Fibroblast of the aortic adventitia (primary cell): ENCODE data around the gene RAI2. TPM values are rescaled to one million over a fixed set of nuclear protein-coding genes. Genes with fewer than 3 reads are reported as not detected.

ENCODE experiments used
- DNase-seq: peaks from one replicate; pipeline ENCODE4 v3.0.0-alpha.2; 2010; ENCODE audit warnings: low read depth
- H3K4me3 ChIP-seq: 2 replicates; pipeline ENCODE4 v1.5.1; 2011; ENCODE audit warnings: low read depth, mild to moderate bottlenecking, control low read depth, low read length, moderate library complexity
- CTCF ChIP-seq: IDR thresholded peaks from 2 replicates; pipeline ENCODE4 v1.5.1; 2011; ENCODE audit warnings: mild to moderate bottlenecking, low read length, control low read depth, inconsistent platforms; ENCODE audit not compliant: insufficient read depth
- total RNA-seq: library from RNA; depleted of rRNA; stranded (reverse); fragments of >200 nt; gene quantifications from 2 replicates; pipeline ENCODE4 v1.2.3, GENCODE V29; 2012; ENCODE audit warnings: low replicate concordance

Gene RAI2
- 0.33 and 4.0 TPM in 2 replicates for total RNA-seq

GRCh38 chrX:17860811-17861488 lies at the start of gene RAI2:
Gene RAI2, minus strand, starts transcription at chrX:17861298. Its CDS starts 59,288 bp downstream, at chrX:17802010.
- no peak for DNase-seq
- H3K4me3 ChIP-seq: peak within 1 kb of the TSS; percentile 51
- no peak for TF ChIP-seq CTCF

GRCh38 chrX:17888421-17888820 lies 27.3 kb upstream of the RAI2 start:
- H3K4me3 ChIP-seq: no peak overlapping the region
- TF ChIP-seq CTCF: peak; percentile 21
- no peak for DNase-seq

- DNase-seq: no peak
- no peak overlapping the region for H3K4me3 ChIP-seq
- TF ChIP-seq CTCF: no peak
Observed at GRCh38 chrX:17882680-17883079, 21.6 kb upstream of the RAI2 start.

GRCh38 chrX:17878028-17878670 lies 17.1 kb upstream of the RAI2 start:
- DNase-seq: no peak
- no peak overlapping the region for H3K4me3 ChIP-seq
- no peak for TF ChIP-seq CTCF

GRCh38 chrX:17876135-17876534 lies 15.0 kb upstream of the RAI2 start:
- no peak for DNase-seq
- no peak for TF ChIP-seq CTCF
- no peak overlapping the region for H3K4me3 ChIP-seq

- H3K4me3 ChIP-seq: no peak overlapping the region
- DNase-seq: no peak
- TF ChIP-seq CTCF: no peak
Observed at GRCh38 chrX:17869580-17869979, 8.5 kb upstream of the RAI2 start.
